Measurements from ENCODE around the gene INPP4A. TPM values are rescaled to one million over a fixed set of nuclear protein-coding genes. Genes with fewer than 3 reads are reported as not detected.

INPP4A gene
- total RNA-seq, 1 donor from 2014 or later = 8.2 TPM

- ATAC-seq = no peak
Measured at GRCh38 chr2:98438190-98439133, 6.2 kb upstream of the INPP4A start.

GRCh38 chr2:98441706-98442450, 2.8 kb upstream of the INPP4A start:
- ATAC-seq = no peak

DNA sequence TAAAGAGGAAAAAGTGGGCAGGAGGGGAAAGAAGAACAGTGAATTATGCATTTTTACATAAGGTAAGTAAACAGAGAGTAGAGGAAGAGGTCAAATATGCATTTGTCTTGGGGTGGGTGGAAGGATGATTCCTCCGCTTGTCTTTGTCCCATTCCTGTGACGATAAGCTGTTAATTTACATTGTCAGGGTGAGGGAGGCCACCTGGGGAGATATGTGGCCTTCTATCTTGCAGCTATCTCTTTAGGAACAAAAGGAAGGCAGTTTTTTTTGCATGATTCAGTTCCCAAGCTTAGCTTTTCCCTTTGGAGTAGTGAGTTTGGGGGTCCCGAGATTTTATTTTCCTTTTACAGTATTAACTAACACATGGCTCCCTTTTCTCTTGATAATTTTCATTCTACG, 2.2 kb upstream of the INPP4A start:
- ATAC-seq = no peak

- ATAC-seq = peak; percentile 44
Measured at GRCh38 chr2:98445177-98445682, 572 bp downstream of the INPP4A start.

DNA sequence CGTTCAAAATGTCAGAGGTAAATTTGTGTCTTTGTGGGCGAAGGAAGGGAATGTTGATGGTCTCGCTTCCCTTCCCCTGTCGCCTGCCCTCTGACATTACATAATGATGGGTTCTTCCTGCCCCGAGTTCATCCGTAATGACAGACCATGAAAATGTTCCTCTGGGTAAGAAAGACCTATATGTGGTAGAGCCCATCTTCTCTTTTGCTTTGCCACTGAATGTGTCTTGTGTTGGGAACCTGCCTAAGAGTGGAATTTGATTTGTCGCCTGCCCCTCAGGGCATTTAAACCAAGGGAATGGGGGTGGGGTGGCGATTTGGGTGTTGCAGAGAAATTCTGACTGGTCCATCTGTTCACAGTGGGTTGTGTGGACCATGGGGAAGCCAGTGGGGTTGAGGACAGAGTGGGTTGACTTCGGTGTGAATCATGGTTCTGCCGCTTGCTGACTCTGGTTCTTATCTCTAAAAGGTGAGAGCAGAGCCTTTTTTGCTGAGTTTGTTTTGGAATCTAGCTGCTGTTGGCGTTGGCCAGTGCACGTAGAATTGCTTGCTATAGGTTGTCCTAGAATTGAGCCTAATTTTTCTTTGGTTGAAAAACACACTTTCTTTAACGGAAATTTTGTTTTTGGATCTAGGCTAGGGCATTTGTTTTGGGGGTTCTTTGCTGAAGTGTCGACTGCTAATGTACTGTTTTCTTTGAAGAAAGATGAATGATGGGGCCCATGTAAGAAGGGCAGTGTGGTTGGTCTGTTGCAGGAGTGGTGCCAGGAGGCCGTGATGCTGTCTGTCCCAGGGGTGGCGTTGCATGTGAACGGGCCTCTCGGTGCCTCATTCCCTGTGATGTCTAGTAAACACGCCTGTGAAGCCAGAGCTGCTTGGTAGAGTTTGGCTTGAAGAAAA, 1.3 kb downstream of the INPP4A start:
- no peak for ATAC-seq

GRCh38 chr2:98446850-98447249, 2.2 kb downstream of the INPP4A start:
- no peak for ATAC-seq

- ATAC-seq = no peak
Measured at GRCh38 chr2:98448441-98449145, 3.9 kb downstream of the INPP4A start.

GRCh38 chr2:98452396-98453027, 7.9 kb downstream of the INPP4A start:
- ATAC-seq = no peak

GRCh38 chr2:98453083-98453482, 8.4 kb downstream of the INPP4A start:
- ATAC-seq = no peak

DNA sequence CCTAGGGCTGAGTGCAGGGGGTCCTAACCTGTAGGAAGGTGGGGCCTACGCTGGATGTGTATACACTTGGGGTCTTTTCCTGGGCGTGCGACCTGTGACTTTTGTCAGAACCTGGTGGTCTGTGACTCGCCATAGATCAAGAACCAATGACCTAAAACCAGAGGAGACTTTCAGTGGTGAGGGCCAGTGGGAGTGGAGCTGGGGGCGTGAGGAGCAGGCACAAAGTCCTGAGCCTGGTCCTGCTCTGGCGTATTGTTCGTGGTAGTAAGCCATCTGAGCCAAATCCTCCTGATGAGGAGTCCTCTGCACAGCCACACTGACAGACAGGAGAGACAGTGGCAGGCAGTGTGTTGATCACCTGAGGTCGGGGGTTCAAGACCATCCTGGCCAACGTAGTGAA, 8.9 kb downstream of the INPP4A start:
- no peak for ATAC-seq

DNA sequence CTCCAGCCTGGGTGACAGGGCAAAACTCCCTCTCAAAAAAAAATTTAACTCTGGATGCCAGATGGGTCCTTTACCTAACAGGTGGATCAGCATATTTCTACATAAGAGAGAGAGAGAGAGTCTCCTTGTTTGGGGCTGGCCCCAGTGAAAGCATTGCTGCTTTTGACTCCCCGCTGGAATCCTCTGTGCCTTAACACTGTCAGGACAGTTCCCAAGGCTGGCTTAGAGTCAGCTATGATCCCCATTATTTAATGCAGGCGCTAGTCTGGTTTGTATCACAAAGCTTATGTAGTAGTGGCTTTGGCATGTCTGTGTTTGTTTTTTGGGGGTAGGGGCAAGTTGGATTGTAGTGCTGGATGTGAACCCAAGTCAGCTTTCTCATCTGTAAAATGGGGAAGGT, 9.4 kb downstream of the INPP4A start:
- ATAC-seq = no peak

- ATAC-seq = no peak
Measured at GRCh38 chr2:98454500-98455235, 10.0 kb downstream of the INPP4A start.

- ATAC-seq = no peak
Measured at GRCh38 chr2:98455494-98455976, 10.9 kb downstream of the INPP4A start.

GRCh38 chr2:98457045-98457696, 12.5 kb downstream of the INPP4A start:
- ATAC-seq = no peak

DNA sequence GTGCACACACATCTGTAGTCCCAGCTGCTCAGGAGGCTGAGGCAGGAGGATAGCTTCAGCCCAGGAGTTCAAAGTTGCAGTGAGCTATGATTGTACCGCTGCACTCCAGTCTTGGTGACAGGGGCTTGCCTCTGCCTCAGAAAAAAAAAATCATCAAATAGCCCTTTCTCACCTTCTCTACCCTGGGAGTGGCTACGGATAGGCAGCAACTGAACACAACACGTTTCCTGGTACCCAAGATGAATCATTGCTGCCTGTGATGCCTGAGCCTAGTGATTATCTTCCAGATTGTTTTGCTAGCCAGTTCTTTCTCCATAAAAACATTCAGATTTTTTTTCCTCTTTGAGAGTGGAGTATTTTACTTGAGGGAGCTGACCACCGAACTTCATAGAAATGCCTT, 13.5 kb downstream of the INPP4A start:
- ATAC-seq = no peak

DNA sequence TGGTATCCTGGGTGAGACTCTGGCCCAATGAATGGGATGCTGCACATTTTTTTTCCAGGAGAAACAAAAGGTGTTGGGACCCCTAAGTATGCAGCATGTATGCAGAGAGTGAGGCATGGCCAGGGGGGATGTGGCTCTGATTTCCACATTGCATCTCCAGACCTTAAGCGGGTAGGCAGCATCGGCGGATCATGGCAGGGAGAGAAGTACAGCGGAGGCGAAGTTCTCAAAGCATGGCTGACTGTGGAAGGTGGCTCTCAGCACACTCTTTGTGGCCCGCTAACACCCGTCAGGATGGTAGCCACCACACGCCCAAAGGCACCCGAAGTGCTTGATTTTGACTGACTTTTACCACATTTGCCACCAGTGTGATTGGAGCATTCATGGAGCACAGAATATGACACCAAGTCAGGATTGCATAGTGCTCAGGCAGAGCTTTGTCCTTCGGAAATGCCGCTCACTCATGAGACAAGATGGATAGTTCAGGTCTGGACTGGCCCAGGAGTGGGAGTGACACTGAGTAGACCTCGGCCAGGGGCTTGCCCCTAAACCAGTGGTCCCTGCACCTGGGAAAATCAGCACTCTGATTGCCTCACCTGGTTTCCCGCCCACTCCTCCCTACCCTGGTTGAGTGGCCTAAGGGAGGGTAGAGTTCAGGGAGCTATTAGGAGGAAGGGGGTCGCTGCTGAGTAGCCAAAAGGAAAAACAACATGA, 14.2 kb downstream of the INPP4A start:
- no peak for ATAC-seq

GRCh38 chr2:98459496-98460175, 15.0 kb downstream of the INPP4A start:
- peak; percentile 45 for ATAC-seq
